Pancreas (tissue), 10 donors: ENCODE data around the gene WDR27. TPM values are rescaled to one million over a fixed set of nuclear protein-coding genes. Genes with fewer than 3 reads are reported as not detected.

Experiments used
- ATAC-seq, 4 donors: fragments of 200-7000 bp; cut with Tn5 transposase; one replicate each; pipeline versions ENCODE4 v1.8.0 to v1.9.1; 2020; ENCODE audit warnings: mild to moderate bottlenecking in 4 of 4, moderate library complexity in 4 of 4
- DNase-seq, 6 donors: peaks; one replicate each; pipeline ENCODE4 v3.0.0-alpha.2; 2020
- FAIRE-seq: peaks from 2 replicates; lab custom pipeline; 2012; peaks lifted over from hg19 to GRCh38; lab: Jason Lieb, UNC
- H3K27ac ChIP-seq, 4 donors: fragments of 200-600 bp; sonication (generic); 1 replicate in 3 of 4; 2 replicates in 1 of 4; pipeline versions ENCODE4 v1.5.0 to v1.8.0; 2020
- H3K27me3 ChIP-seq, 4 donors: fragments of 200-600 bp; one replicate each; pipeline ENCODE4 v1.8.0; 2021
- H3K36me3 ChIP-seq, 3 donors: fragments of 200-600 bp; sonication (generic) in 1 of 3; one replicate each; pipeline versions ENCODE4 v1.5.0 to v1.8.0; 2020 to 2021
- H3K4me1 ChIP-seq, 3 donors: fragments of 200-600 bp; one replicate each; pipeline ENCODE4 v1.8.0; 2021
- H3K4me3 ChIP-seq, 4 donors: fragments of 200-600 bp; sonication (generic) in 2 of 4; one replicate each; pipeline versions ENCODE4 v1.5.0 to v1.8.0; 2020 to 2021
- H3K9me3 ChIP-seq, 4 donors: fragments of 200-600 bp; one replicate each; pipeline ENCODE4 v1.8.0; 2021
- CTCF ChIP-seq, 4 donors: fragments of 200-600 bp; sonication (generic) in 3 of 4; IDR thresholded peaks; one replicate each; pipeline versions ENCODE4 v1.5.0 to v1.8.0; 2021; ENCODE audit warnings: antibody characterized with exemption in 4 of 4
- WGBS, 2 donors: extraction: QIAGEN DNeasy Blood & Tissue Kit; methylation state at CpG; one replicate each; pipeline ENCODE4 v1.1.7; 2013; 5-methylcytosine and 5-hydroxymethylcytosine counted together
- intact Hi-C, 3 donors: fragments of 100-400 bp; cut with DNase I; formaldehyde crosslinking; loops; one replicate each; pipeline versions ENCODE4 v1.11.1 to v1.14.2; 2022
- polyA plus RNA-seq, 2 donors: library from polyadenylated mRNA; stranded (reverse); fragments of 200-250 nt; gene quantifications; one replicate each; pipeline ENCODE4 v1.2.3, GENCODE V29; 2013
- total RNA-seq, 6 donors: library from RNA; stranded (reverse); fragmentation: NEBNext Ultra II Directional in 4 of 6; extraction: Animal tissue kit (Norgen Biotek cat#: 25700) in 4 of 6; gene quantifications; one replicate each; pipeline versions ENCODE4 v1.2.1 to v1.2.4, GENCODE V29; 2021 to 2023
- donor health status: healthy with polysubstance abuse.
- donor health status: DM: no; HTN: no; CAD: no; lungs with moderate emphysema.
- donor health status: DM: no; HTN: no; CAD: no.
- donor health status: control.
- donor health status: control.
- donor health status: Bipolar disorder and iron deficiency.
- donor health status: DM: yes; HTN: yes; CAD: no.
- donor health status: DM: no; HTN: no; CAD: no.
- donor health status: DM: no; HTN: no; CAD: no.
- donor health status: DM: yes; HTN: yes; CAD: no.

Gene WDR27
- total and polyA plus RNA-seq, 8 donors = 9.6 to 43.1 (median 16.4) TPM

- no peak overlapping the region for H3K27ac ChIP-seq
- H3K36me3 ChIP-seq = no peaks in the 10 kb centered on the region
- no peaks in the 10 kb centered on the region for H3K27me3 ChIP-seq
- H3K9me3 ChIP-seq = no peaks in the 10 kb centered on the region
- no peak for FAIRE-seq
- no peak for DNase-seq
- intact Hi-C loops = no loop called here
- WGBS, 2 donors = 81 to 88% methylated on average over 9 of the region's 9 CpGs
- no peak for ATAC-seq
- no peak for TF ChIP-seq CTCF (IDR thresholded peaks at IDR 0.05)
- H3K4me1 ChIP-seq = no peaks in the 10 kb centered on the region
- no peak overlapping the region for H3K4me3 ChIP-seq
Measured at GRCh38 chr6:169411296-169411695, 290.5 kb downstream of the WDR27 start.

GRCh38 chr6:169409742-169410312 lies 292.0 kb downstream of the WDR27 start:
- no peaks in the 10 kb centered on the region for H3K4me1 ChIP-seq
- H3K27me3 ChIP-seq = no peaks in the 10 kb centered on the region
- H3K9me3 ChIP-seq = no peaks in the 10 kb centered on the region
- intact Hi-C loops = no loop called here
- TF ChIP-seq CTCF (IDR thresholded peaks at IDR 0.05) = no peak
- ATAC-seq (no peak), FAIRE-seq (no peak), DNase-seq (no peak)
- H3K27ac ChIP-seq = no peak overlapping the region
- 83 to 87% methylated on average over 4 of the region's 4 CpGs for WGBS, 2 donors
- no peak overlapping the region for H3K4me3 ChIP-seq
- H3K36me3 ChIP-seq = no peaks in the 10 kb centered on the region

- H3K9me3 ChIP-seq = no peaks in the 10 kb centered on the region
- ATAC-seq = no peak
- no peak overlapping the region for H3K4me3 ChIP-seq
- intact Hi-C loops = no loop called here
- no peaks in the 10 kb centered on the region for H3K36me3 ChIP-seq
- no peaks in the 10 kb centered on the region for H3K4me1 ChIP-seq
- H3K27me3 ChIP-seq = no peaks in the 10 kb centered on the region
- no peak for DNase-seq
- H3K27ac ChIP-seq = no peak overlapping the region
- 44 to 51% methylated on average over 5 of the region's 5 CpGs for WGBS, 2 donors
- no peak for TF ChIP-seq CTCF (IDR thresholded peaks at IDR 0.05)
- FAIRE-seq = no peak
Measured at GRCh38 chr6:169407325-169407724, 294.5 kb downstream of the WDR27 start.

Other genes with a start within 250 kb of the WDR27 start
- gene C6orf120, start 97 bp upstream of the WDR27 start, total RNA-seq = 10 to 100 TPM in 4 of 6 donors, 1 to 10 TPM in 2; 7.9 to 15.5 (median 13.9) TPM
- 1 to 10 TPM; 2.9 to 6.9 TPM for gene C6orf120, start 97 bp upstream of the WDR27 start, polyA plus RNA-seq
- gene PHF10, start 22.5 kb upstream of the WDR27 start, total RNA-seq = 10 to 100 TPM; 14.1 to 34.6 (median 19.9) TPM
- 10 to 100 TPM; 23.8 to 39.8 TPM for gene PHF10, start 22.5 kb upstream of the WDR27 start, polyA plus RNA-seq
- gene DYNLT2, start 49.5 kb upstream of the WDR27 start, total RNA-seq = 1 to 10 TPM in 2 of 6 donors, under 1 TPM in 4; 0.20 to 1.2 (median 0.89) TPM
- 1 to 10 TPM; 1.4 to 2.9 TPM for gene DYNLT2, start 49.5 kb upstream of the WDR27 start, polyA plus RNA-seq
- gene ERMARD, start 49.6 kb upstream of the WDR27 start, total RNA-seq = 10 to 100 TPM in 5 of 6 donors, 1 to 10 TPM in 1; 9.1 to 16.7 (median 13.7) TPM
- 10 to 100 TPM; 50.7 to 62.4 TPM for gene ERMARD, start 49.6 kb upstream of the WDR27 start, polyA plus RNA-seq